GM18511 (cell line): ENCODE data around the gene DND1.
"Not testable (repeated sequence)": the region's sequence is repeated elsewhere in the genome, so short reads cannot be mapped to it uniquely, and the experiment has no call there.

Experiments used
- ATAC-seq: cut with Tn5 transposase; IDR thresholded peaks from one replicate; pipeline ENCODE4 v1.9.1; 2021; ENCODE audit warnings: mild to moderate bottlenecking, moderate library complexity; ENCODE audit not compliant: unreplicated experiment

DND1 gene

GRCh38 chr5:140631831-140632365 lies 41.5 kb downstream of the DND1 start:
- peak; percentile 42 for ATAC-seq

GRCh38 chr5:140631036-140631417 lies 42.3 kb downstream of the DND1 start:
- ATAC-seq: no peak

GRCh38 chr5:140630292-140631035 lies 42.9 kb downstream of the DND1 start:
- ATAC-seq: no peak

- no peak for ATAC-seq
These were observed 44.7 kb downstream of the DND1 start for GRCh38 chr5:140628711-140629110.

GRCh38 chr5:140627972-140628371 lies 45.4 kb downstream of the DND1 start:
- no peak for ATAC-seq

- ATAC-seq: not testable (repeated sequence)
These were observed 48.5 kb downstream of the DND1 start for GRCh38 chr5:140624886-140625285.

- not testable (repeated sequence) for ATAC-seq
These were observed 50.3 kb downstream of the DND1 start for GRCh38 chr5:140623061-140623460.

GRCh38 chr5:140622301-140622700 lies 51.1 kb downstream of the DND1 start:
- no peak for ATAC-seq
